ENCODE data around the gene GRIN1.

GRIN1 gene

GRCh38 chr9:137149942-137150616, 11.1 kb downstream of the GRIN1 start:
- ChIA-PET POLR2A (interaction anchor here (0.6 to 3.4 kb wide), 13 partner anchors 12 to 91 kb away, joined by 3 to 57 read pairs (median 5); partner anchors contain the start of genes ANAPC2, LRRC26, MAN1B1 and SSNA1), CTCF (interaction anchor here (0.6 to 1.4 kb wide), 8 partner anchors 12 to 171 kb away, joined by 3 to 7 read pairs (median 4); partner anchors contain the start of gene SAPCD2)
- peak; percentile 88 for DNase-seq (ENCODE audit: extremely low spot score)
- TF ChIP-seq SP1 (IDR thresholded peaks at IDR 0.05) (peak; percentile 92), ARNT (IDR thresholded peaks at IDR 0.05) (no peak)

GRCh38 chr9:137150617-137151457, 11.9 kb downstream of the GRIN1 start:
- ChIA-PET POLR2A (interaction anchor here (0.7 to 3.4 kb wide), 11 partner anchors 13 to 90 kb away, joined by 3 to 57 read pairs (median 8); partner anchors contain the start of genes ANAPC2, LRRC26, MAN1B1 and SSNA1), CTCF (interaction anchor here (0.6 to 1.4 kb wide), 5 partner anchors 13 to 170 kb away, joined by 3 to 7 read pairs (median 3); partner anchors contain the start of gene SAPCD2)
- peak; percentile 83 for DNase-seq (ENCODE audit: extremely low spot score)
- TF ChIP-seq SUZ12 (IDR thresholded peaks at IDR 0.05) (no peak), SP1 (IDR thresholded peaks at IDR 0.05) (peak; percentile 65), FOXM1 (IDR thresholded peaks at IDR 0.05; ENCODE audit: borderline replicate concordance) (no peak)

- POLR2A ChIA-PET = no interaction called here
- no peak for DNase-seq (ENCODE audit: extremely low spot score)
- TF ChIP-seq TARDBP (IDR thresholded peaks at IDR 0.05) (peak; percentile 42; the same call in 1 of the 2 replicates), FOXA1 (IDR thresholded peaks at IDR 0.05) (no peak), PKNOX1 (IDR thresholded peaks at IDR 0.05) (no peak)
- CTCF ChIA-PET = no interaction called here
Observed at GRCh38 chr9:137152844-137153405, 14.0 kb downstream of the GRIN1 start.

- TF ChIP-seq SUZ12 (IDR thresholded peaks at IDR 0.05) (no peak), L3MBTL2 (conservative IDR thresholded peaks at IDR 0.05) (no peak), CTBP1 (IDR thresholded peaks at IDR 0.05; ENCODE audit: borderline replicate concordance) (no peak), PKNOX1 (IDR thresholded peaks at IDR 0.05) (no peak), HDGF (IDR thresholded peaks at IDR 0.05; ENCODE audit: borderline replicate concordance) (no peak), FOXM1 (IDR thresholded peaks at IDR 0.05; ENCODE audit: borderline replicate concordance) (no peak), ELF4 (IDR thresholded peaks at IDR 0.05) (no peak)
- POLR2A ChIA-PET = interaction anchor here (0.9 to 2.7 kb wide), 4 partner anchors 12 to 309 kb away, joined by 3 to 21 read pairs (median 4); partner anchors contain the start of gene TPRN
- peak; percentile 82 for DNase-seq (ENCODE audit: extremely low spot score)
- CTCF ChIA-PET = interaction anchor here (0.9 to 1.9 kb wide), 2 partner anchors 11 to 20 kb away, joined by 3 to 5 read pairs; no protein-coding TSS in a partner anchor
Observed at GRCh38 chr9:137156567-137157375, 17.8 kb downstream of the GRIN1 start.

GRCh38 chr9:137157618-137158415, 18.9 kb downstream of the GRIN1 start:
- TF ChIP-seq TARDBP (IDR thresholded peaks at IDR 0.05) (no peak), LEF1 (IDR thresholded peaks at IDR 0.05; ENCODE audit: borderline replicate concordance) (no peak), HDGF (IDR thresholded peaks at IDR 0.05; ENCODE audit: borderline replicate concordance) (no peak), ARNT (IDR thresholded peaks at IDR 0.05) (no peak), SUZ12 (IDR thresholded peaks at IDR 0.05) (no peak), ZNF384 (IDR thresholded peaks at IDR 0.05) (no peak), CTBP1 (IDR thresholded peaks at IDR 0.05; ENCODE audit: borderline replicate concordance) (no peak), FOXA1 (IDR thresholded peaks at IDR 0.05) (no peak), L3MBTL2 (conservative IDR thresholded peaks at IDR 0.05) (no peak), SP1 (IDR thresholded peaks at IDR 0.05) (no peak), ELF4 (IDR thresholded peaks at IDR 0.05) (no peak), FOXK2 (IDR thresholded peaks at IDR 0.05) (no peak), FOXM1 (IDR thresholded peaks at IDR 0.05; ENCODE audit: borderline replicate concordance) (no peak), PKNOX1 (IDR thresholded peaks at IDR 0.05) (no peak), NFRKB (IDR thresholded peaks at IDR 0.05) (no peak), BHLHE40 (IDR thresholded peaks at IDR 0.05; ENCODE audit: borderline replicate concordance) (no peak)
- DNase-seq (ENCODE audit: extremely low spot score) = no peak
- ChIA-PET POLR2A (interaction anchor here (0.9 to 2.7 kb wide), 3 partner anchors 11 to 310 kb away, joined by 3 to 21 read pairs (median 3); no protein-coding TSS in a partner anchor), CTCF (interaction anchor here (1.0 to 1.9 kb wide), 2 partner anchors 10 to 70 kb away, joined by 3 to 5 read pairs; partner anchors contain the start of gene RNF224)
